T-helper 2 cell treated with Interferon-gamma antibody and Interleukin-4, amounts not matched to agents 5 μg/mL and 100 μg/mL, for 36 hours (primary cell): Measurements from ENCODE around the gene RNF113B.

Experiments used
- DNase-seq: peaks from one replicate; pipeline ENCODE4 v3.0.0; 2021; ENCODE audit warnings: low spot score
- H3K27ac Mint-ChIP-seq: one replicate; pipeline ENCODE4 v1.8.0; 2021; ENCODE audit warnings: mild to moderate bottlenecking, mixed read lengths
- H3K27me3 Mint-ChIP-seq: one replicate; pipeline ENCODE4 v1.8.0; 2021; ENCODE audit warnings: low read depth, mixed read lengths
- H3K36me3 Mint-ChIP-seq: one replicate; pipeline ENCODE4 v1.8.0; 2021; ENCODE audit warnings: low read depth, mixed read lengths
- H3K4me1 Mint-ChIP-seq: one replicate; pipeline ENCODE4 v1.8.0; 2021; ENCODE audit warnings: low read depth, mixed read lengths
- H3K4me3 Mint-ChIP-seq: one replicate; pipeline ENCODE4 v1.8.0; 2022; ENCODE audit warnings: mild to moderate bottlenecking, moderate library complexity, mixed read lengths
- H3K9me3 Mint-ChIP-seq: one replicate; pipeline ENCODE4 v1.8.0; 2021; ENCODE audit warnings: mixed read lengths

The RNF113B gene

DNA sequence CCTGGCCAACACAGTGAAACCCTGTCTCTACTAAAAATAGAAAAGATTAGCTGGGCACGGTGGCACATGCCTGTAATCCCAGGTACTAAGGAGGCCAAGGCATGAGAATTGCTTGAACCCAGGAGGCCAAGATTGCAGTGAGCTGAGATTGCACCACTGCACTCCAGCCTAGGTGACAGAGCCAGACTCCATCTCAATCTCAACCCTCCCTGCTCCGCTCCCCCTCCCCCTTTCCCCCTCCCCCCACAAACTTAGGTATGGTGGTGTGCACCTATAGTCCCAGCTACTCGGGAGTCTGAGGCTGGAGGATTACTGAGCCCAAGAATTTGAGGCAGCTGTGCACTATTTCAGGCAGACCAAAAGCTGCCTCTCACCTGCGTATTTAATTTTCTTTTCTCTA is 21.6 kb upstream of the RNF113B start:
- Mint-ChIP-seq H3K27me3 (no peaks in the 10 kb centered on the region), H3K4me3 (no peak overlapping the region), H3K27ac (no peak overlapping the region), H3K9me3 (no peaks in the 10 kb centered on the region), H3K4me1 (no peaks in the 10 kb centered on the region), H3K36me3 (no peaks in the 10 kb centered on the region)
- DNase-seq, result no peak

DNA sequence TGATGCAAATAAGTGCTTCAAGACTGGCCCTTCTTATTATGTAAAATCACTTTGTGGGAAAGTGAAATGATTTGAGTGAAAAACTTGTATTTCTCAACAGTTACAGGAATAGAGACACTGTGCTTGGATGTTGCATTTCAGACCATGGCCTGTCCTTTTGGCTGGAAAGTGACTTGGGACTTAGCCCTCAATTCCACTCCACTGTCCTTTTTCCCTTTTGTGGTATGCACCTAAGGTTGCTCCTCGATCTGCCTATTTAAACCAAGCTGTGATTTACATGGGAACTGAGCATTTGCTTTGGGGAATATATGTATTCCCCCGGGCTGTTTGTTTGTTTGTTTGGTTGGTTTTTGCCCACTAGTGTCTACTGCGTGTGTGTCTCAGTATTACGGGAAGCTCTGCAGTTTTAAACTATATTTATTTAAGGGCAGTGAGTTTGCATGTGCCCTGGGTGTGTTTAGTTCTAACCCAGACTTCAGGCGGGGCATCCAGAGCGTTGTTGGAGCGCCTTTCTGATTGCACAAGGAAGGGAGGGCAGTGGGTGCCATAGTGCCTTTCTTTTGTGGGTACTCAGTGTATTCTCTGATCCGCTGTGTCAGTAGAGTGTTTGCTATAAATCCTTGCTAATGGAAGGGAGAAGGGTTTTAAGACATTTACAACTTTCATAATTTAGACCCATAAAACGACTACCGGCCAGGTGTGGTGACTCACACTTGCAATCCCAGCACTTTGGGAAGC is 18.2 kb upstream of the RNF113B start:
- no peaks in the 10 kb centered on the region for H3K9me3 Mint-ChIP-seq
- DNase-seq, result no peak
- no peak overlapping the region for H3K27ac Mint-ChIP-seq
- no peaks in the 10 kb centered on the region for H3K36me3 Mint-ChIP-seq
- no peak overlapping the region for H3K4me3 Mint-ChIP-seq
- H3K4me1 Mint-ChIP-seq, result no peaks in the 10 kb centered on the region
- no peaks in the 10 kb centered on the region for H3K27me3 Mint-ChIP-seq

DNA sequence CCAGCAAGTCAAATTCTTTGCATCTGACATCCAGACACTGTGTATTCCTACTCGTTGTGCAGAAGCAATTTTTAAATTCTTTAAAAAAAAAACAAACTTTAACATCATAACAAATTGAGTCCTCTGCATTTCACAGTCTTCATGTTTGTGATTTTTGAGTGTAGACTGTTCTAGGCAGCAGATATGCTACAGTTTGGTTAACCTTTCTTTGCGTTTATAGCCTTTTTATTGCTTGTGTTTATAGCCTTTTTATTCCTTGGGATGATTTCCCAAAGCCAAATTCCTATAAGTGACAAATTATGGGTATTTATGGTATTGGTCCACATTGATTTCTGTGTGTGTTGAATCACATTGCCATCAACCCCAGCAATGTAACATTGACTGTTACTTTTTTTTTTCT is 14.9 kb upstream of the RNF113B start:
- Mint-ChIP-seq H3K27me3 (no peaks in the 10 kb centered on the region), H3K4me3 (no peak overlapping the region), H3K27ac (no peak overlapping the region), H3K36me3 (no peaks in the 10 kb centered on the region), H3K9me3 (no peaks in the 10 kb centered on the region), H3K4me1 (no peaks in the 10 kb centered on the region)
- no peak for DNase-seq

- H3K9me3 Mint-ChIP-seq, result no peaks in the 10 kb centered on the region
- no peak for DNase-seq
- no peak overlapping the region for H3K4me3 Mint-ChIP-seq
- no peaks in the 10 kb centered on the region for H3K4me1 Mint-ChIP-seq
- no peak overlapping the region for H3K27ac Mint-ChIP-seq
- no peaks in the 10 kb centered on the region for H3K36me3 Mint-ChIP-seq
- no peaks in the 10 kb centered on the region for H3K27me3 Mint-ChIP-seq
These were observed 13.9 kb upstream of the RNF113B start for GRCh38 chr13:98190889-98191444.

DNA sequence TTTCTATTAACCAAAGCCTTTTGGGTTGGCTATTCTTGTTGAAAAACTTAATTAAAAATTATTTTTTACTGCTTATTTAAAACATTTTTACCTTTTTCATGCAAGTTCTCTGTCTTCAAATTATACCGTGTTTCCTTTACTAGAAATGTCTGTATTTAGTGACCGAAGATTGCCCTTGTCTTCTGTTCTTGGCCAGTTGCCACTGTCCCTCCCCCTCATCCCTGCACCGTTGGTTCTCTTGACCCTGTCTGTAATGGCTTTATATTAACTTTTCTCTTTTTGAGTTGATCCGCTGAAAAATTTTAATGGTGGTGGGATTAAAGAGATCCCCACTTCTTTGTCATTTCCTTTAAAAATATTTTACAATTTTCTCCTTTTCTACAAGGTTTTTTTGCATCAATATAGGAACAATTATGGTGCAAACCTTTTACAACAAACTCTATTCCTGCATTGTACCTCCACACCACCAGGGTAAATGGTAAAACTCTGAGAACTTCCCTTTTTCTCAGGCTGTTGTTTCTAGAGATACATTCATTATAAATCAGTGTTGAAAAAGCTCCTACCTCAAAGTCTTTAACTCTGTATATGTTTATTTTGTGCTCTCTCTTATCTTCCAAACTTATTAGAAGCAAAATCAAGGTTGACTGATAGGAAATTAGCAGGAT is 12.9 kb upstream of the RNF113B start:
- Mint-ChIP-seq H3K9me3 (no peaks in the 10 kb centered on the region), H3K4me3 (no peak overlapping the region), H3K27me3 (no peaks in the 10 kb centered on the region), H3K4me1 (no peaks in the 10 kb centered on the region), H3K27ac (no peak overlapping the region), H3K36me3 (no peaks in the 10 kb centered on the region)
- no peak for DNase-seq

DNA sequence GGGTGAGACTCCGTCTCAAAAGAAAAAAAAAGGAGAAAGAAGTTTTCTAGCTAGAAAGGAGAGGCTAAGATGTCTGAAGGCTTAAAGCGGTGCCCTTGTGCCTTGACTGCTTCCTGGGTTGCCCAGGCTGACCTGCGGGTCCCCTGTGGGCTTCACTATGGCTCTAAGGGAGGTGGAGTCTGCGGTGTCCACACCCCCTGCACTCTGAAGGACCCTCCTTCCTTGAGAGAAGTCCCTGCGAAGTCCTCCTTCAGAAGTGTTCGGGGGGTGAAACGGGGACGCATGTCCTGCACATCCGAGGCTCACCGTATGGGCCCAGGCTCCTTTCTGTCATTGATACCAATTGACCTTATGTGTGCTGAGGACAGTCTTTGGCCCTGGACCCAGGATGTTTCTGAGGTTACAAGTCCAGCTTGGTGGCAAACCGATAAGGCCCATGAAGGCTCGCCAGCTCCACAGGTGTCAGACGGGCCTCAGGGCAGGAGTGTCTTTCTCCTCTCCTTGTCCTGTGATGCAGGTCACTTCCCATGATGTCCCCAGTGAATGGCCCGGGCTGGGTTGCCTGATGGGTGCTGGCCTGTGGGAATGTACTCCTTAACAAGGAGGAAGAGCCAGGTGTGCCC is 11.6 kb upstream of the RNF113B start:
- no peak for DNase-seq
- no peaks in the 10 kb centered on the region for H3K36me3 Mint-ChIP-seq
- H3K9me3 Mint-ChIP-seq, result no peaks in the 10 kb centered on the region
- H3K4me1 Mint-ChIP-seq, result no peaks in the 10 kb centered on the region
- no peaks in the 10 kb centered on the region for H3K27me3 Mint-ChIP-seq
- no peak overlapping the region for H3K4me3 Mint-ChIP-seq
- no peak overlapping the region for H3K27ac Mint-ChIP-seq

DNA sequence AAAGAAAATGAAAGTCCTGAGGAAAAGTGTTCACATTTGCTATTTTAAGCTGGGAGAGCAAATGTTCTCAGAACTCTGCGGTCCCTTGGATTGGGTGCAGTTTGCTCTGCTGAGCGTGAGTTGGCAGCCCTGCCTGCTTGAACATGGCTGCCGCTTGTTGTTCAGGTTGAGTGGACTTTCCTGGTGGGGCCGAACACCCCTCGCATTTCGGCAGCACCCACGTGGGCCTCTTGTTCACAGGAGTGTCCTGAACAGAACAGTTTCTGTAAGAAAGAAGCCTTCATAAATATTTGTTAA is 10.8 kb upstream of the RNF113B start:
- no peaks in the 10 kb centered on the region for H3K4me1 Mint-ChIP-seq
- no peaks in the 10 kb centered on the region for H3K9me3 Mint-ChIP-seq
- DNase-seq, result no peak
- H3K36me3 Mint-ChIP-seq, result no peaks in the 10 kb centered on the region
- H3K27me3 Mint-ChIP-seq, result no peaks in the 10 kb centered on the region
- H3K27ac Mint-ChIP-seq, result no peak overlapping the region
- H3K4me3 Mint-ChIP-seq, result no peak overlapping the region

- H3K4me1 Mint-ChIP-seq, result no peaks in the 10 kb centered on the region
- H3K27ac Mint-ChIP-seq, result no peak overlapping the region
- H3K27me3 Mint-ChIP-seq, result no peaks in the 10 kb centered on the region
- H3K36me3 Mint-ChIP-seq, result no peaks in the 10 kb centered on the region
- H3K4me3 Mint-ChIP-seq, result no peak overlapping the region
- no peak for DNase-seq
- no peaks in the 10 kb centered on the region for H3K9me3 Mint-ChIP-seq
These were observed 10.3 kb upstream of the RNF113B start for GRCh38 chr13:98187155-98187964.

- Mint-ChIP-seq H3K27ac (no peak overlapping the region), H3K27me3 (no peaks in the 10 kb centered on the region), H3K36me3 (no peaks in the 10 kb centered on the region), H3K4me1 (no peaks in the 10 kb centered on the region), H3K4me3 (no peak overlapping the region), H3K9me3 (no peaks in the 10 kb centered on the region)
- DNase-seq, result no peak
These were observed 7.7 kb upstream of the RNF113B start for GRCh38 chr13:98184792-98185191.

DNA sequence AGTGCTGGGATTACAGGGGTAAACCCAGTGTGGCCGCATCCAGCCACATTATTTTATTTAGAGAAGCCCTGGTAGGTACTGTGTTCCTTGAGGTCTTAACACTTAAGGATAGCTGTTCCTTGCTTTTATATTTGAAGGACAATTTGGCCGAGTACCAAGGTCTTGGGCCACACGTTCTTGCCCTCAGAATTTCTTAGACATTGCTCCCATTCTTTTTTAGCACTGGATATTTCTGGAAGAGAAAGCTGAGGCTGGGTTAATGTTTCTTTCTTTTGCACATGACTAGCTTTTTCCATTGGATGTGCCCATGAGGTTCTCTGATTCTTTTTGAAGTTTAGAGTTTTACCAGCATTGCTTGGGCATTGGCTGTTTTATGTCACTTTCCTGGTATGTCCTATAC is 5.5 kb upstream of the RNF113B start:
- no peak overlapping the region for H3K4me3 Mint-ChIP-seq
- no peak for DNase-seq
- no peaks in the 10 kb centered on the region for H3K36me3 Mint-ChIP-seq
- no peaks in the 10 kb centered on the region for H3K9me3 Mint-ChIP-seq
- no peaks in the 10 kb centered on the region for H3K4me1 Mint-ChIP-seq
- H3K27me3 Mint-ChIP-seq, result no peaks in the 10 kb centered on the region
- H3K27ac Mint-ChIP-seq, result no peak overlapping the region

DNA sequence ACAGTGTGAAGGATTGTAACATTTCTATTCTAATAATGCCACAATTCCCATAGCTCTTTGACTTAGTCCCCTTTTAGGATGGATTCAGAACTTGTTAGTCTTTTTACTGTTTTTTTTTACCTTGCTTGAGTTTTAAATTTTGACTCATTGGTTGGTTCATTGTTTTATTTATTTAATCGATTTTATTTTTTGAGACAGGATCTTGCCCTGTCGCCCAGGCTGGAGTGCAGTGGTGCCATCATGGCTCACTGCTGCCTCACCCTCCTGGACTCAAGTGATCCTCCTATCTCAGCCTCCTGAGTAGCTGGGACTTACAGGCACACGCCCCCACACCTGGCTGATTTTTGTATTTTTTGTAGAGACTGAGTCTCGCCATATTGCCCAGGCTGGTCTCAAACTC is 5.1 kb upstream of the RNF113B start:
- Mint-ChIP-seq H3K36me3 (no peaks in the 10 kb centered on the region), H3K27ac (no peak overlapping the region), H3K27me3 (no peaks in the 10 kb centered on the region), H3K9me3 (no peaks in the 10 kb centered on the region), H3K4me1 (no peaks in the 10 kb centered on the region), H3K4me3 (no peak overlapping the region)
- DNase-seq, result no peak

GRCh38 chr13:98181111-98181815 is 4.2 kb upstream of the RNF113B start:
- no peaks in the 10 kb centered on the region for H3K4me1 Mint-ChIP-seq
- no peak overlapping the region for H3K27ac Mint-ChIP-seq
- H3K9me3 Mint-ChIP-seq, result no peaks in the 10 kb centered on the region

GRCh38 chr13:98180092-98180491 is 3.0 kb upstream of the RNF113B start:
- Mint-ChIP-seq H3K27ac (no peak overlapping the region), H3K9me3 (no peaks in the 10 kb centered on the region)

More at GRCh38 chr13:98181111-98181815, 4.2 kb upstream of the RNF113B start:
- DNase-seq, result no peak
- Mint-ChIP-seq H3K36me3 (no peaks in the 10 kb centered on the region), H3K27me3 (no peaks in the 10 kb centered on the region), H3K4me3 (no peak overlapping the region)

More at GRCh38 chr13:98180092-98180491, 3.0 kb upstream of the RNF113B start:
- H3K36me3 Mint-ChIP-seq, result no peaks in the 10 kb centered on the region
- no peak overlapping the region for H3K4me3 Mint-ChIP-seq
- H3K4me1 Mint-ChIP-seq, result peaks cover under 1% of the 10 kb centered on the region
- H3K27me3 Mint-ChIP-seq, result no peaks in the 10 kb centered on the region
- DNase-seq, result no peak
